DOHH2 (cell line): ENCODE results near the gene P3H3.
A peak's percentile ranks its signal among the peaks of the same experiment; 100 is the strongest.

Source experiments
- CTCF ChIP-seq: fragments of 200-600 bp; sonication (generic); IDR thresholded peaks from one replicate; pipeline ENCODE4 v1.5.1; 2014; ENCODE audit warnings: antibody characterized with exemption, mild to moderate bottlenecking, low read depth, low read length; ENCODE audit not compliant: poor library complexity, severe bottlenecking
- EZH2phosphoT487 ChIP-seq: fragments of 200-600 bp; sonication (generic); IDR thresholded peaks from 2 replicates; pipeline ENCODE4 v1.6.1; 2017; ENCODE audit warnings: borderline replicate concordance, mild to moderate bottlenecking, antibody characterized with exemption, low read length, moderate library complexity, mixed read lengths

DNA sequence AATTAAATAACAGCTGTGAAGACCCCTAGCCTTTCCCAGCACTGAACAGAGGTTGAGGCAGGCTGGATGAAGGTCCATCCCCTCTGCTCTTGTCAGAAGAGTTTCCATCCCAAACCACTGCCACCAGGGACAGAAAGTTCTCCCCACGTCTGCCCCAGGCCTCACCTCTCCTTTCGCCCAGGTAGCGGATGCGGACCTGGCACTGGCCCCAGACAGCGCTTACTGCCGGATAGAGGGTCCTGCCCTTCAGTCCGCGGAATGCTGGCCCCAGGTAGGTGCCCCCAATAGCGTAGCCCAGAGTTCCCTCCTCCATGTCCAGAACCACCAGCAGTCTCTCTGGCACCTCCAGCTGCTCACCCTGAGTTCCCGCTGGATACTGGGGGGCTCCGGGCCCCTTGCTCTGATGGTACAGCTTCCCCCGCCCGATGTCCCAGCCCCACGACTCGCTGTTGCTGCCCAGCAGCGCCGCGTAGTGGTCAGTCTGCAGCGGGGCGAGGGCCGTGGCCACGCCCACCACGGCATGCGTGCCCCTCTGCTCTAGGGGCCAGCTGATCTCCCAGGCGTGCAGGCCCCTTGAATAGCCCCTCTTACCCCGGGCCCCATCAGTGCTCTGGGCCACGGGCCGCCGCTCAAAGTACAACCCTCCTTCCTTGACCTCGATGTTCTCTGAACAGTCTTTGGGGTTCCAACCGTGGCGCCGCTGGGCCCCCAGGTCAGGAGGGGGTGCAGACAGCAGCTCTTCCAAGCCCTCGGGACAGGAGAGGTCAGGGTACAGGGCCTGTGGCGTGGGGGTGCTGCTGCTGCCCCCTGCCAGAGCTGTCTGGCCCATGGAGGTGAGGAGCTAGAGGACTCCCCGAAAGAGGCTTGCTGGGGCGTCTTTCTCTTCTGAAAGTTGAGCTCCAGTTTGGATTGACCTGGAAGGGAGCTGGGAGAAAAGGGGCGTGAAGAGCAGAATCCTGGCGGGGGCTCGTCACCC lies 44.2 kb downstream of the P3H3 start:
- TF ChIP-seq CTCF, result peak; percentile 92
- no peak for TF ChIP-seq EZH2phosphoT487
